Fibroblast of skin of left biceps (primary cell): ENCODE data around the gene FBXO7.
A peak's percentile ranks its signal among the peaks of the same experiment; 100 is the strongest.

ENCODE experiments used
- DNase-seq, 2 experiments: peaks; one replicate each; pipeline ENCODE4 v3.0.0-alpha.2; 2013; ENCODE audit warnings: low read depth in 2 of 2

Gene FBXO7

GRCh38 chr22:32490279-32490678 is 15.7 kb downstream of the FBXO7 start:
- DNase-seq, result no peak

GRCh38 chr22:32492111-32492510 is 17.5 kb downstream of the FBXO7 start:
- no peak for DNase-seq

GRCh38 chr22:32493551-32493950 is 18.9 kb downstream of the FBXO7 start:
- DNase-seq, result no peak

- DNase-seq, result no peak
Measured at GRCh38 chr22:32494971-32495370, 20.4 kb downstream of the FBXO7 start.

- peak; percentile 6 to 29 for DNase-seq
Measured at GRCh38 chr22:32499666-32500065, 25.1 kb downstream of the FBXO7 start.

DNA sequence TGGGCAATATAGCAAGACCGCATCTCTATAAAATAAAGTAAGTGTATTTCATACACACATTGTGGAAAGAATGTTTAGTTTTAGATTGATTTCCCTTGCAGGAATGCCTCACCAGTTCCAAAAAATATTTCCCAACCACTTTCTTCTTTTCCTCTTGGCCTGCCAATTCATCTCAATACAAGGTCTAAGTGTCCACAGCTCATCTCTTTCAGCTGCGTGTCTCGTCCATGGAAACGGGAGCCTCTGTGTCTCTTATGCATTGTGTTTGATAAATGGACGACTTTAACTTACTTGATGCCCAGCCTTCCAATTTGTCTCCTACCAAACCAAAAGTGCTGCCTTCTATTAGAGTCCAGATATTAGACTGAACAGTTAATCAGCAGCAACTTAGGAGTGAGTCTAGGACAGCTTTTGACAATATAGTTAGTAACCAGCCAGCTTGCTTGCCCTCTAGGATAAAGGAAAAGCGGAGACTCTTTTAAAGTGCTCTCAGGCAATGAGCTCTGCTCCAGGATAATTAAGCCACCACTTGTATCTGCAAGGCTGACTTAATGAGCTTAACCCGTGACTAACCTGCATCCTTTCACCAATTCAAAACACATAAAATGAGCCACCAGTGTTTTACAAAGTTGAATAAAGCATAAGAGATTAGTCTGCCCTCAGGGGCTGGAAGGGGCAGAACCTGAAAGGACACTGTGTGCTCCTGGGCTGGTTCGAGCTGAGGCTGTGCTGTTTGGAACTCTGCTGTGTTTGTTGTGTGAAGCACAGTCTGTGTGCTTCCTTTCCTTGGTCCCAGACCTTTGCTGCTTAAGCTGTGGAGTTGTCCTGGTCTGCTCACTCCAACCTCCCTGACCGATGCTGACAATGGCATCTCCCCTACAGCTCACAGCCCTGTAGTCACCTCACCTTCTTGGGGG is 27.5 kb downstream of the FBXO7 start:
- no peak for DNase-seq

GRCh38 chr22:32509045-32509444 is 34.4 kb downstream of the FBXO7 start:
- no peak for DNase-seq

DNA sequence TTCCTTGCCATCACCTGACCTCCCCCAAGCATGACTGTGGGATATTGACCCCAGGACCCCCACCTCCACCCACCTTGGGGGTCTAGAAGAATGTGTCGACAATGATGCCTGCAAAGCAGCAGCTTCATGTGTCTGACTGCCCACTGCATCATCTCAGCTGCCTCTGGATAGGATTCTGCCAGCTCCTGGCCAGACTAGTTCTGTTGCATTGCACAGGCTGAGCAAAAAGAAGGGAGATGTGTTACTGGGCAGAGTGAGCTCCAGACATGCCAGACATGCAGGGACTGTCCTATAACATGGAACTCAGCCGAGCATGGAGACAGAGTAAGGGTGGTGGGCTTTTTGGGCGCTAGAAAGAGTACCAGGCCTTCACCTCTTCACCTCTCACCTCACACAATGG is 36.7 kb downstream of the FBXO7 start:
- no peak for DNase-seq

GRCh38 chr22:32511776-32512175 is 37.2 kb downstream of the FBXO7 start:
- no peak for DNase-seq

GRCh38 chr22:32512267-32512982 is 37.8 kb downstream of the FBXO7 start:
- no peak for DNase-seq

DNA sequence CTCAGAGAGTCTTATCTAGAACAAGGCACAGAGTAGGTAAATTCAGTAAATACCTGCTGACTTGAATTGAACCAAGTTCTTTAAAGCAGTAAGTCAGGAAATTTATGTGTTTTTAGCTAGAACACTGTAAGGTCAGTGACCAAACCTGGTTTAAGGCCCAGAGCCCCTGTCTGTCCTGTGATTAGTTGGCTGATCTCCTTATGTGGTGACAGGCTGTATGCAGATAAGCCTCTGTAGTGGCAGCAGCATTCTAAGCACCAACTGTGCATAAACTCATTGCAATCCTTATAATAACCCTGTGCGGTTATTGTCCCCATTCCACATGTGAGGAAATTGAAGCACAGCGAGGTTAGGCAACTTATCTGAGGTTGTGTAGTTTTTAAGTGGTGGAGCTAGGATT is 40.5 kb downstream of the FBXO7 start:
- no peak for DNase-seq

- no peak for DNase-seq
Measured at GRCh38 chr22:32517488-32517887, 42.9 kb downstream of the FBXO7 start.

- DNase-seq, result no peak
Measured at GRCh38 chr22:32517921-32518320, 43.3 kb downstream of the FBXO7 start.

- DNase-seq, result peak in 1 of 2 experiments; percentile 55
Measured at GRCh38 chr22:32518381-32518780, 43.8 kb downstream of the FBXO7 start.

DNA sequence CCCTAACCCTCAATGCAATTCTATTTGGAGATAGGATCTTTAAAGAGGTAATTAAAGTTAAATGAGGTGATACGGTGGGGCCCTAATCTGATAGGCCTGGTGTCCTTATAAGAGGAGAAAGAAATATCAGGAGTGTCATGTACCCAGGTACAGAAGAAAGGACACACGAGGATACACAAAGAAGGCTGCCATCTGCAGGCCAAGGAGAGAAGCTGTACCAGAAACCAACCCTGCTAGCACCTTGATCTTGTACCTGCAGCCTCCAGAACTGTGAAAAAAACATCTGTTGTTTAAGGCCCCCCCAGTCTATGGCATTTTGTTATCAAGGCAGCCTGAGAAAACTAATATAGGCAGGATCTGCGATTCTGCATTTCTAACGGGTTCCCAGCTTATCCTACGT is 44.2 kb downstream of the FBXO7 start:
- no peak for DNase-seq

DNA sequence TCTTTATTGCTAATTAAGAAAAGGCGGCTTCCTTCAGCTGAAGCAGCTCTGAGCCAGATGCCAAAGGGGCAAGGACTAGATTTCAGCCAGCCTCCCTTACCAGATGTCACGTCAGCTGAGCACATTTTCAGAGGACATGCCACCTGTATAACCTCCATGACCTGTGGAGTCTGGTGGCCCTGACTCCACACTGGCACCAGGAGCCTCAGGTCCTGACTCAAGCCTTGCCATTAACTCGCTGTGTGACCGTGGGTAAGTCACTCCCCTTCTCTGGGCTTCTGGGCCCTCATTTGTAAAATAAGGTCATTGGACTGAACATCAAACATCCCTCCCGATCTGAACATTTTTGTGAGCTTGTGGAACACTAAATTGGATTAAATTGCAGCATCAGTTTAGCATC is 46.0 kb downstream of the FBXO7 start:
- no peak for DNase-seq

DNA sequence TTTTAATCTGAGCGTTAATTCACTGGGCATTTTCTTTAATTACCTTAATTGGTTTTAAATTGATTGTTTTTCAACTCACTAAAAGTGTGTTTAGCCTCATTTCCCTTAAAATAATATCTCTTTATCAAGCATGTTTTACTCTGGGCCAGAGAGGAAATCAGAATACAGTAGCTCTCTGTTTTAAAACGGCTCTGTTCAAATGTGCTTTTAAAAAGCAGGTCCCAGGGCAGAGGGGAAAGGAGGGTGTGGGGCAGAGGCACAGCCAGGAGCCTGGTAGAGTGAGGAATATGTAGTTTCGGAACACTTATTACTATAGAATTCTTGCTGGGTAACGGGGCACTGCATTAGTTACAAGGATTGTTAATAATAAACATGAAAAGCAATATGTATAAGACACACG is 47.6 kb downstream of the FBXO7 start:
- no peak for DNase-seq

DNA sequence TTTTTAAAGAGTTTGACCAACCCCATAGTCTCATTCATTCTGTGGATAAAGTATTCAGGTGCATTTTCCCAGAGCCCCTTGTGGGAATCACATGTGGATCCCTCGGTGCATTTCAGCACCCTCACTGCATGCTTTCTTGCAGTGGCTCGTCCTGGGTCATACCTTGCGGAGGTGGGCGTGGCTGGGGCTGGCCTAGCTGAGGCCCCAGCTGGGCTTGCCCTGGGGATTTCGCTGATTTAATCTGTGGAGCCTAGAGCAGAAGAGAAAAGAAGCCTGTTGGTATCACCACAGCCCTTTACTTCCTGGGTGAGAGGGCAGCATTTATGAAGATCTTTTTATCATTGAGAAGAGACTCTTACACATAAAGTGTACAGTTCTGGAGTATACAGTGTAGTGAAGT is 53.1 kb downstream of the FBXO7 start:
- DNase-seq, result no peak

- no peak for DNase-seq
Measured at GRCh38 chr22:32528316-32528715, 53.7 kb downstream of the FBXO7 start.

DNA sequence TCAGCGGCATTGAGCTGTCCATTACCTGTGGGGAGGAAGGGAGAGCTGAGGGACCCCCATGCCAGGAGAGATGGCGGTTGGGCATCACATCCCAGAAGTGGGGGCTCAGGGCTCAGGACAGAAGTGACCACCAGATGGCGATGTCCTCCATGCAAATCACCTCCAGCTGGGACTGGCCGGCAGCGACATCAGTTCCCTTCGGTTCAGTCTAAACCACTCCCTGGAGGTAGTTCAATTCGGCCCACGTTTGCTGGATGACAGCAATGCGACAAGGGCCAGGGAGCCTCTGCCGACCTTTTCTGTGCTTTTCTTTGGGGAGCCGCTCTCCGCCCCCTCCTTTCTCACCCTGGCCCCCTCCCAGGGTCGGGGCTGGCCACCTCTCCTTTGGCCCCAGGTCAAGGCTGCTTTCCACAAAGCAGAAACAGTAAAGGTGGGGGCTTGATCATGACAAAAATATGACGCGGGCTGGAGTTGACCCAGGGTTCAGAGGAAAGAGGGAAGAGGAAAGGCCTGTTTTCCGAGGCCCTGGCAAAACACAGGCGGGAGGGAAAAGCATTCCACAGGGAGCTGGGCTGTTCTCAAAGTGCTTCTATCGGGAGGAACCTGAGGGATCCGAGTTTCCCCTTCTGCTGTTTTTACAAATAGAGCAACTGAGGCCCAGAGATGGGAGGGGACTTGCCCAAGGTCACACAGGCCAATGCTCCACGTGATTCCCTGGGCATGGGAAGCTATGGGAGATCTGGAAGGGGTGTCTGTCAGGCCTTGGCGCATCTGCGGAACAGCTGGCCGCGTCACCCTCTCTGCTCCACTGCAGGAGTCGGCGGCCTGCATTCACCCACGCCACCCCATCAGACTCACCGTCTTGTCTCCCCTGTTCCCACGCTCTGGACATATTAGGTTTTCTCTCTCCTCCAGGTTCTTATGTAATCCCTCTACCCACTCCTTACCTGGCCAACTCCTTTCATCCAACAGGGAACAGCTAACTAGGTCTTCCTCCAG is 54.7 kb downstream of the FBXO7 start:
- peak; percentile 37 to 49 for DNase-seq

DNA sequence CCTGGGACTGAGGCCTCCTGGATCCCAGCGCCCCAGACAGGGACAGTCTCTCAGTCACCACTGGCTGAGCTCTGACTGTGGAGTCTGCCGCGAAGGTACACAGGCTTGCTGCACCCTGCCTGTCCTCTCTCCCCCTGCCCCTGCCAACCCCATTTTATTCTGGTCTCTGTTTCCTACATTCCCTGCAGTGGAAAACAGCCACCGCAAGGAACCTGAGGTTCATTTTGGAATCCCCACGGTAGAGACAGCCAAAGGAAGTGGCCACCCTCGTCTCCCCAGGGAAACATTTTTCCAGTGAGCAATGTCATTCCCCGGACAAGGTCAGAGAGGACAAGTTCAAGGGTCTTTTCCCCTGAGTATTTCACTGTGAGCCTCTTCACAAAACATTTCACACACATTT is 56.6 kb downstream of the FBXO7 start:
- DNase-seq, result no peak
